GM18511 (cell line): ENCODE measurements around the gene USP36.
"Not testable (repeated sequence)": the region's sequence is repeated elsewhere in the genome, so short reads cannot be mapped to it uniquely, and the experiment has no call there.

Source experiments
- ATAC-seq: cut with Tn5 transposase; IDR thresholded peaks from one replicate; pipeline ENCODE4 v1.9.1; 2021; ENCODE audit warnings: mild to moderate bottlenecking, moderate library complexity; ENCODE audit not compliant: unreplicated experiment

Gene USP36

GRCh38 chr17:78840780-78841611 is at the start of gene USP36:
Gene USP36, minus strand, starts transcription at chr17:78840814. Its CDS starts 4,451 bp downstream, at chr17:78836363.
- ATAC-seq = peak; percentile 83

GRCh38 chr17:78890096-78890495 is 49.5 kb upstream of the USP36 start:
- not testable (repeated sequence) for ATAC-seq

GRCh38 chr17:78889531-78889930 is 48.9 kb upstream of the USP36 start:
- no peak for ATAC-seq

- ATAC-seq = no peak
Measured at GRCh38 chr17:78888941-78889518, 48.4 kb upstream of the USP36 start.

- no peak for ATAC-seq
Measured at GRCh38 chr17:78886954-78887353, 46.3 kb upstream of the USP36 start.

- no peak for ATAC-seq
Measured at GRCh38 chr17:78885956-78886355, 45.3 kb upstream of the USP36 start.

- no peak for ATAC-seq
Measured at GRCh38 chr17:78884876-78885667, 44.5 kb upstream of the USP36 start.

GRCh38 chr17:78884148-78884825 is 43.7 kb upstream of the USP36 start:
- ATAC-seq = no peak

GRCh38 chr17:78883533-78884131 is 43.0 kb upstream of the USP36 start:
- no peak for ATAC-seq

- ATAC-seq = no peak
Measured at GRCh38 chr17:78883089-78883532, 42.5 kb upstream of the USP36 start.

- no peak for ATAC-seq
Measured at GRCh38 chr17:78882540-78883088, 42.0 kb upstream of the USP36 start.

- ATAC-seq = no peak
Measured at GRCh38 chr17:78879635-78880186, 39.1 kb upstream of the USP36 start.

- ATAC-seq = no peak
Measured at GRCh38 chr17:78878871-78879527, 38.4 kb upstream of the USP36 start.

GRCh38 chr17:78878261-78878660 is 37.6 kb upstream of the USP36 start:
- no peak for ATAC-seq

- not testable (repeated sequence) for ATAC-seq
Measured at GRCh38 chr17:78876954-78877517, 36.4 kb upstream of the USP36 start.

GRCh38 chr17:78876094-78876597 is 35.5 kb upstream of the USP36 start:
- no peak for ATAC-seq

- no peak for ATAC-seq
Measured at GRCh38 chr17:78875363-78876093, 34.9 kb upstream of the USP36 start.
